LoVo (cell line): ENCODE data around the gene SMURF2.
"Not testable (repeated sequence)": the region's sequence is repeated elsewhere in the genome, so short reads cannot be mapped to it uniquely, and the experiment has no call there.

Experiments used
- DNase-seq: peaks from one replicate; pipeline ENCODE4 v3.0.0-alpha.2; 2016; ENCODE audit warnings: low spot score

Gene SMURF2

DNA sequence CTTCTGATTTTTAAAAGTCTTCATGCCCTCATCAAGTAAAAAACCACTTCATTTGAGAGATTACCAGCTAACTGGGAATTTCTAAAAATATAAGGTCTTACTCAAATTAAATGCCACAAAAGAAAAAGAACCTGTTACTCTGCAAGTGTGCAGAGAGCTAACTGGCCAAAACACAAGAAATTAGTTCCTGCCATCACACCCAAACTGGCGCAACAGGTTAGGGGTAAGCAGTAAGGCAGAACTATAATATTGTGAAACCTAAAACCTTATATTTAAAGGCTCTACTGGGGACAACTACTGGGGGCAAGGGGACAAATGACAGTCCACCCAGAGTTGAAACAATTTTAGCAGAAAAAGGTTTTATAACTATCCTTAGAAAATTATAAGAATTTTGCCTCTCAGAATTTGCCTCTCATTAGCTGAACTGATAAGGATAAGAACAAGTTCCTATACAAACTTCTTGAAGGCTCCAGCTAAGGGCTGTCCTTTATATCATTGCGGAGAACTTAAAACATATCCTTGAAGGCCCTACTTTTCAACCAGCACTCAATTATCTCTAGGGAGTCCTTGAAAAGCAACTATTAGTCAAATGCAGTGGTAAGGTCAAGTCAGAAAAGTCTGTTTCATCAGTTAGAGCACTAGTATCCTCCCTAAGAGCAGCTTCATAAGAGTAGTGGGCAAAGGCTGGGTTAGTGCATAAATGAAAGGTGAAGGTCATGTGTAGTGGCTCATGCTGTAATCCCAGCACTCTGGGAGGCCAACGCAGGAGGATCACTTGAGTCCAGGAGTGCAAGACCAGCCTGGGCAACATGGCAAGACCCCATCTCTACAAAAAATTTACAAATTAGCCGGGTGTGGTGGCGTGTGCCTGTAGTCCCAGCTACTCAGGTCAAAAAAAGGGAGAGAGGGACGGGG is 31.5 kb downstream of the SMURF2 start:
- DNase-seq: no peak

DNA sequence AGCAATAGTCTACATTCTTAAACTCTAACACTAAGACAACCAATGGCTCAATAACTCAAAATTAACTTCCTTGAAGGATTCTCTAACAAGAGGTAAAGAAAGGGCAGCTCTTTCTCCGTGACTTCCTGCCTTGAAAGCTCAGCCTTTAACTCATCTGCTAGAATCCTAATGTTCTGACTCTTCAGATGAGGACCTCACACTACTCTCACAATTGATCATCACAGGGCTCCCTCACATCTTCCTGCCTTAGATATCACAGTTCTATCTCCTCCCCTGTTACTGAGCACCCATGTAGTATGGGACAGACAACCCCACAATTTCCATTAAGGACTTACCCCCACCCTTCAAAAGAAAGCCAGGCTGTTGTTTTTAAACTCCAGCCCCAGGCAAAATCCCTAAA is 33.5 kb downstream of the SMURF2 start:
- DNase-seq: no peak

DNA sequence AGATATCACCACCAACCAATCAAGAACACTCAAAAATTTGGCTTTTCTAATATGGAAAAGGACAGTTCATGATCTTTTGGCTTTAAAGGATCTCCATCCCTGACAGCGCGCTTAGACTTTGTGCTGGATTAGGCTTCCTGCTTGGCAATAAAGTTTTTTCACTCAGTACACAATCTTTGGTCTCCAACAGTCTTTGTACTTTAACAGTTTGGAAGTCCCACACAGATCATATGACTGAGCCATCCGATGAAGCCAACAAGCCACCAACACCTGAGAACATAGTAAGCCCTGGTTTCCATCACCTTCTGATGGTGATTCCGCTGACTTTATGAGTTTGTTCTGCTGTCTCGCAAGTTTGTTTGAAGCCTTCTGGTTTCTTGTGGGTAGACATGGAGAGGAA is 34.3 kb downstream of the SMURF2 start:
- no peak for DNase-seq

DNA sequence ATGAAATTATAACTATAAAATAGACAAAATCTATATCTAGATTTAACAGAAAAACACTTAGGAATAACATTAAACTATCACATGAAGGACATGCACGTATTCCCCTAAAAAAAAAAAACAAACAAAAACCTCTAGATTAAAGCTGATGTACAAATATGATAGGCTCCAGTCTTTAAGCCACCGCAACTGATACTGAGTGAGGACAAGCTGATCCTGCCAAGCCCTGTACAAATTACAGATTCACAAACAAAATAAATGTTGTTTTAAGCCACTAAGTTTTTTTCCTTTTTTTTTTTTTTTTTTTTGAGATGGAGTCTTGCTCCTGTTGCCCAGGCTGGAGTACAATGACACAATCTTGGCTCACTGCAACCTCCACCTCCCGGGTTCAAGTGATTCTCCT is 35.3 kb downstream of the SMURF2 start:
- no peak for DNase-seq

DNA sequence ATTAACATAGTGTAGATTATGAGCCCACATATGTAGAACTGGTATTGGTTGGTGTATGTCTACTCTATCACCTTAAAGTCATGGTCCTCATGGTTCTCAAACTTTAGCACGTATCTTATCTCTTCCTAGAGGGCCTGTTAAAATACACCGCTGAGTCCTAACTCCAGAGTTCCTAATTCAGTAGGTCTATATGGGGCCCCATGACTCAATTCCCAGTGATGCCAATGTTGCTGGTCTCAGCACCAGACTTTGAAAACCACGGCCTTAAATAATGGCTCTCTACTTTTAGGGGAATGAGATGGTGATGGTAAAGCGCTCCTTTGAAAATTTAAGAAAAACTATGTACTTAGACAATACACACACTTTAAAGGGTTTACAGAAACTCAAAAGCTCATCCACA is 36.6 kb downstream of the SMURF2 start:
- no peak for DNase-seq

DNA sequence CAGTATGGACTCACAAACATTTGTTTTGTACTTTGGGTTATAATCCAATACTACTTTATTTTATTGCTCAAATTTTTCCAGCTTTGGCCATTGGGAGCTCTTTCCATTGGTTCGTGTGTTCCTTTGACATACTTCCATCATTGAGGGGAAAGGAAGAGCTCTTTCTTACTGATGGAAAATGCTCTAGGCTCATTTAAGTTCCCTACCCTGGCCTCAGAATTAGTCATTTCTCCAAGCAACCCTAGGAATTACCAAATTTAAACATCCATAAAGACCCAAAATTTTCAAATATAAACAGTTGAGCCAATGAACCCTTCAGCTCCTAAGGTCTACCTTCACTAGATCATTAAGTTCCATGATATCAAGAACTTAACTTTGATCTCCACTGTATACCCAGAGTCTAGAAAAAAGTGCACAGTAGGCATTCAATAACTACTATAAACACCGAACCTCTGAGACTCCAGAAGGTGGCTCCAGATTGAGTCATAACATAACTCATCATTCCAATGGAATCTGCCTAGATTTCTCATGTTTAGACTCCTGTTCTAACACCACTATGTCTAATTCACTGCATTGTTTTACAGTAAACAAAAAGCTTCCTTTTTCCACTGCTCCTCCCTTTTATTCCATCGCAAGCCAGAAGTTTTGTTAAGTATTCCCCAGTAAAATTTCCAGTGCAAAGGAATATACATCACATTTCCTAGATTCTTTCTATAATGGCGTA is 39.0 kb downstream of the SMURF2 start:
- peak; percentile 12 for DNase-seq

DNA sequence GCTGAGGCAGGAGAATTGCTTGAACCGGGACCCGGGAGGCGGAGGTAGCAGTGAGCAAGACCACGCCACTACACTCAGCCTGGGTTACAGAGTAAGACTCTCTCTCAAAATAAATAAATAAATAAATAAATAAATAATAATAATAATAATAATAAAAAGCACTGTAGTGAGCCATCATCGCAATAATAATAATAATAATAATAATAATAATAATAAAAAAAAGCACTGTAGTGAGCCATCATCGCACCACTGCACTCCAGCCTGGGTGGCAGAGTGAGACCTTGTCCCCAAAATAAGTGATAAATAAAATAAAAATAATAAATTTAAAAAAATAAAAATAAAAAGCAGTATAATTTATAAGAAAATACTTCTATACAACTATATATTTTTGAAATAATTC is 40.3 kb downstream of the SMURF2 start:
- no peak for DNase-seq

DNA sequence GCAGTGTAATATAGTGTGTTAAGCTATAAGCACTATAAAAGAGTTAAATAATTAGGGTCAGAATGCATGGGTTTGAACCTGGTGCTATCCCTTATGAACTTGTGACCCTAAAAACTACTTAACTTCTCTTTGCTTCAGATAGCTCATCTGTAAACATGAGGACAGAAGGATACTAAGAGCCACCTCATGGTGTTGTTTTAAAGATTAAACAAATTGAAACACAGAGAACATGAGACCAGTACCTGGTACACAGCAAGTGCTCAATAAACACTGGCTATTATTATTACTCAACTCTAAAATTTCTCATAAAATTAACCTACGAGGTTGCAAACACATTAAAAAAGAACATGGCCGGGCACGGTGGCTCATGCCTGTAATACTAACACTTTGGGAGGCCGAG is 43.3 kb downstream of the SMURF2 start:
- no peak for DNase-seq

DNA sequence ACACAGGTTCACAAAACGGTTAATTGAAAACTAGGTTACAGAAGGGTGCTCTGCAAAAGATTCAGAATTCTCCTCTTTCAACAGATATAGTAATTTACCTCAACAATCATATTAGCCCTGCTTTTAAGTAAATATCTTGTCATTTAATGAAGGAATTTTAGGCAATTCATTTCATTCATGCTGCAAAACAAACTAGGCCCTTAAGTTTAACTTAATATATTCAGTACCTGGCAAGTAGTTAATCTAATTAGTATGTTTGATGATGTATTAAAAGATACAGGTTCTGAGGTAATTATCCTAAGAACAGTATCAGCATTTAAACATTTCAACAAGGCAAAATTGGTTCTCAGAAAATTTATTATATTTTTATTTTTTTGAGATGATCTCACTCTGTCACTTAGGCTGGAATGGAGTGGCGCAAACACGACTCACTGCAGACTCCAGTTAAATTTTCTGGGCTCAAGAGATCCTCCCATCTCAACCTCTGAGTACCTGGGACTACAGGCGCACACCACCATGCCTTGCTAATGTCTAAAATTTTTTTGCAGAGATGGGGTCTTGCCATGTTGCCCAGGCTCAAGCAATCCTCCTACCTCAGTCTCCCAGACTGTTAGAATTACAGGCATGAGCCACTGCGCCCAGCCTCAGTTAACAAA is 44.9 kb downstream of the SMURF2 start:
- no peak for DNase-seq

DNA sequence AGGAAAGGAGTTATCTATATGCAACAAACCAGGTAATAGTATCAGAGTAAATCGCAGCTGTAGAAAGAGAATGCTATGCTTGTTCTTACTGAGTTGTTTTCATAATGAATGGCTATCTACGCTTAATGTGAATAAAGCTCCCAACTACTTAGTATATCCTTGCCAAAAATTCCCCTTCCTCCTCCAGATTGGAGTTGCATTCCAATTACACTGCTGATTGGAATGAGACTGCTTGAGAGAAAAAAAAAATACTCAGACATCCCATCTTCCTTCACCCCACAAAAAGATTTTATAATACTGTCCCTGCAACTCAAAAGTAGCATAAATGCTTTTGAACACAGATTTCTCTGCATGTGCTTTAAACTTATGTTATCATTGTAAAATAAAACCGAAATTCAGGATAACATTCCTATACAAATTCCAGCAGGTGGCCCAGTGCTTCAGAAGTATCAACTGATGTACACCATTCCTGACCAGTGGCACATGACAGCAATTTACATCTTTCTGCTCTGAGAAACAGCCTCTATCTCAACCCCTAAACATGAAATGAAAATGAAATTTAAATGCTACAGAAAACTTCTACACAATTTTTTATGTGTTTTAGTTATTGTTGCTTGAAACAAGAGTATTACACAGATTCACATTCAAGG is 47.0 kb downstream of the SMURF2 start:
- no peak for DNase-seq

DNA sequence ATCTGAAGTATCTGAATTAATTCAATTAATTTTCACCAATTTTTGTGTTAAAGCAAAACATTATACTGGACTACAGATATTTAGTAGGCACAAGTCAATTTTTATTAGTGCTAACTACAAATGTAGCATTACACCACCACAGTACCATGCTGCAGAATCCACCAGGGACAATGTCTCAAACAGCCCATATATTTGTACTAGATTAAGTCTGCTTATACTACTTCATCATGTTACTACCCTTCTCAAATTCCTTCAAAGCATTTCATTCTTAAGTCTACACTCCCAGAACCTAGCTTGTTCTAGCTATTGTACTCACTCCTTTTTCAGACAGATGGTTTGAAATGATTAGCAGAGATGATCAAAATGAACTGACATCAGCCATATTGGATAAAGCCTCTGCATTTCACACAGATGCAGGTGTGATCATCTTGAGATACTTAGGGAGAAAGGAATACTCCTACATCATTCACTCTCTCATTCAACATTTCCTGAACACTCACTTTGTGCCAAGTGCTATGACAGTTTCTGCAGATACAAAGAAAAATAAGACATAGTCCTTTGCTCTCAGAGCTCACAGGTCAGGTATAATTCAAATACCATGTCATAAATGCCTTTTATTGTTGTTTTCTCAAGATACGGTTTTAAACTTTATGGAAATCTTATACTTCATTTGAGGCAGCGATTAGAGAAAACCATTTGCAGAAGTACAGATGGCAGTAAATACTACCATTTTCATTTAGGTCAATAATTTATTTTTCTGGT is 47.7 kb downstream of the SMURF2 start:
- DNase-seq: no peak

DNA sequence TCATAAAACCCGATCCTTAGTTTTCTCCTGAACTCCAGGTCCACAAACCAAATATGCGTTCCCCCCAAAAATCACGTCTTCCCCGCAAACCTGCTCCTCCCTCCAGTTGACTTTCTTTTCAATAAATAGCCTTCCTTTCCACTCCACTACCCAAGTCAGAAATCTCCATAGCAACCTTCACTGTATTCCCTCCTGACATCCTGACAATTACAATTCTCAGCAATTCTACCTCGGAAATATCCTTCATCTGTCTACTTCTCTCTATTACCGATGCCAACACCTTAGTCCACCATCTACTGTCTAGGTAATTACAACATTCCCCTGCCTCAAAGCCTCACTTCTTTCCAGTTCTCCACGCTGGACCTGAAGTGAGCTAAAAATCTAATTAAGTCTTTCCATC is 50.7 kb downstream of the SMURF2 start:
- DNase-seq: no peak

DNA sequence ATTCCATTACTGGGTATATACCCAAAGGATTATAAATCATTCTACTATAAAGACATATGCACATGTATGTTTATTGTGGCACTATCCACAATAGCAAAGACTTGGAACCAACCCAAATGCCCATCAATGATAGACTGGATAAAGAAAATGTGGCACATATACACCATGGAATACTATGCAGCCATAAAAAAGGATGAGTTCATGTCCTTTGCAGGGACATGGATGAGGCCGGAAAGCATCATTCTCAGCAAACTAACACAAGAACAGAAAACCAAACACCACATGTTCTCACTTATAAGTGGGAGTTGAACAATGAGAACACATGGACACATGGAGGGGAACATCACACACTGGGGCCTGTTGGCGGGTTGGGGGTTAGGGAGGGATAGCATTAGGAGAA is 51.9 kb downstream of the SMURF2 start:
- DNase-seq: not testable (repeated sequence)

DNA sequence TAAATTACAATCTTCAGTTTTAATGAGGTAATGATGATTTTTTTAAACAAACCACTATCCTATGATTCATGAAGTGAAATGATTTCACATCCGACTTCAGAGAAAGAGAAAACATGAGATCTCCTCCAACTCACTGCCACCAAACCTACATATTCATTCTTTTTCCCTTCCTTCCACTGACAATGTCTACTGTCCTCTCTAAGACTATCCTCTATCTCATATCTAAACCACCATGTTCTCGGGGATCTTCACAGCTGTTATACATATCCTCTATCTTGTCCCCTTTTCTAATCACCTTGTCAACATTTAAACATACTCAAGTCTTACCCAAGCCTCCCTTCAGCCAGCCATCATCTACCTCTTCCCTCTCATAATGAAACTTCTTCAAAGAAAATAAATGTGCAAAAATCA is 53.5 kb downstream of the SMURF2 start:
- no peak for DNase-seq

DNA sequence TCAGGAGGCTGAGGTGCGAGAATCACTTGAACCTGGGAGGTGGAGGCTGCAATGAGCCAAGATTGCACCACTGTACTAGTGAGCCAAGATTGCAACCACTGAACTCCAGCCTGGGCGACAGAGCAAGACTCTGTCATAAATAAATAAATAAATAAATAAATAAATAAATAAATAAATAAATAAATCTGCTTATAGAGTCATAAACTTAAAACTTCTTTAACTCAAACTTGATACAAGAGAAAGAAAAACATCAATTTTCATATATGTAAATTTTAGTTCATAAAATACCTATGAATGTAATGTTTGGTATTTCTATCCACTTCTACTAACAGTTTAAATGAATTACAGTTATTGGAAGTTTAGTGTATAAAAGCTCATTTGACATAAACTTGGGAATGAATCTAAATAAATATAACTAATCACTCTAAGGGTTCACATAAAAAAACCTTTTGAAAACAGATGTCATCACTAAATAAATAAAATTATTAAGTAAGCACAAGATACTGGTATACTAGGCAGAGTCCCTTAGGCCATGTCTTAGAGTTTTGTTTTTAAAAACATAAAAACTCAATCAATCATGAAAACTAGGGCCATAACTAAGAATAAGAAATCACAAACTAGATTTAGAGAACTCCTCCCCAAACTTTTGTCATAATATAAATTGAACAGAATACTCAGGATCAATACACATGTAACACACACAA is 54.1 kb downstream of the SMURF2 start:
- no peak for DNase-seq

DNA sequence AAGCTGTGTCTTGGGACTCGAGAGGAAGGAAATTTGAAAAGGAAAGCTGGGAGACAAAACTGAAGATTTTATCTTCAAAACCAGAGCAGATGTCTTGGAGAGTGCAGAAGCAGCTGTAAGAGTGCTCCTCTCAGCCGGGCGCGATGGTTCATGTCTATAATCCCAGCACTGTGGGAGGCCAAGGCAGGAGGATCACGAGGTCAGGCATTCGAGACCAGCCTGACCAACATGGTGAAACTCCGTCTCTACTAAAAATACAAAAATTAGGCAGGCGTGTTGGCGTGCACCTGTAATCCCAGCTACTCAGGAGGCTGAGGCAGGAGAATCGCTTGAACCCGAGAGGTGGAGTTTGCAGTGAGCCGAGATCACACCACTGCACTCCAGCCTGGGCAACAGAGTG is 57.6 kb downstream of the SMURF2 start:
- not testable (repeated sequence) for DNase-seq

DNA sequence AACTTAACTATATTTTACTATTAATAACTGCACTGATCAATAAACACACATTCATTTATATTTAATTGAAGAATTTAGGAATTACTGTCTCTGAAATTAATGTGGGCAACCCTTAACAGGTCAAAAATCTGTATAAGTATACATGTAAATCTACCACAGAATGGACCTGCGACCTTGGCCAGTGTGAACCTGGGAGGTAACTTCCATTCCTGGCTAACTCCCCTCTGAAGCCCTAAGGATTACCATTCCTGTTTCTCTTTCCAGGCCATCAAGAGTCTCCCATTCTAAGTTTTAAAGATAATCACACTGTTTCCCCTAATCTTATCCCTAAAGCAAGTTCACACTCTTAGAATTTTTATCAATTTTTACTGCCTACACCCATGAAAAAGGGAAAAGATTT is 58.1 kb downstream of the SMURF2 start:
- no peak for DNase-seq

DNA sequence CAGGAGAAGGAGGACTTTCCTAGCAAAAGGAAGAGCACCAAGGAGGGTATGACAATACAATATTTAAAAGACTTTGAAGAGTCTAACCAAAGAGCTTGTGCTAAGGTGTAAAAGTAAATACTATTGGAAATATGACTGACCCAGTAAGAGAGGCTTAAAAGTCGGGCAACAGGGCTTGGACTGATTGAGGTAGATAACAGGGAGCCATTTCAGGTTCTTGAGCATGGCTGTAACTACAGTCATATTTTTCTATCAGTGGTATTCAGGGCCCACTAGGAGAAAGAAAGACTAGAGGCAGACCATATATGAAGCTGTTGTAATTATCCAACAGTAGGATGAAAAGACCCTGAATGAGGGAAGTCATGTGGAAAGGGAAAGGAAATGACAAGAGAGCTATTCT is 62.3 kb downstream of the SMURF2 start:
- no peak for DNase-seq

DNA sequence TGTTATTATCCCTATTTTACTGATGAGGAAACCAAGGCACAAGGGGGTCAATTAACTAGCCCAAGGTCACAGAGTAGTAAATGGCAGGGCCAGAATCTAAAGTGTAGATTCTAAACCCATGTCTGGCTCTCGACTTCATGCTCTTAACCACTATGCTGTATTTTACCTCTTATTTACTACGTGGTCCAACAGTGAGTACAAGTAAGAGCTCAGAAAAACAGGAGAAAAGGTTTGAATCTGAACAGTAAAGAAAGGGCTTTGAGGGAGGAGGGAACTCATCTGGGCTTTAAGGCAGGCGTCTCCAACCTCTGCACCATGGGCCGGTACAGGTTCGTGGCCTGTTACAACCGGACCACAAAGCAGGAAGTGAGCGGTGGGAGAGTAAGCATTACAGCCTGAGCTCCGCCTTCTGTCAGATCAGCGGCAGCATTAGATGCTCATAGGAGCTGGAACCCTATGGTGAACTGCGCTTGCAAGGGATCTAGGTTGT is 62.9 kb downstream of the SMURF2 start:
- no peak for DNase-seq

DNA sequence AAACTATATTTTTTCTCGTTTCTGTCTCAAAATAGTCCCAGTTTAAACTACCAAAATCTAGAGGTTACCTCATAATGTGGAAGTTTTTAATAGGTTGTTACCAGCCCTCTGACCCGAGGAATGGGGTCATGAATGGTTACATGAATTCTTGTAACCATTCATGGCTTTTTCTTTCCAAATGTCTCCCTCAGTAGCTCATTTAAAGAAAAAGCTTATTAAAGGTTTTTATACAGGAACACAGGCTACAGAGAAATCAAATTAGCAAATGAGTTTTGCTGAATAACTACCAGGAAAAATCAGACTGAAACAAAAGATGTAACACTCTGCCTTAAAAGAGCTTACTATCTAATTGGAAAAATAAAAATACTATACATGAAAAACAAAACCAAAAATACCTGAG is 63.4 kb downstream of the SMURF2 start:
- no peak for DNase-seq

DNA sequence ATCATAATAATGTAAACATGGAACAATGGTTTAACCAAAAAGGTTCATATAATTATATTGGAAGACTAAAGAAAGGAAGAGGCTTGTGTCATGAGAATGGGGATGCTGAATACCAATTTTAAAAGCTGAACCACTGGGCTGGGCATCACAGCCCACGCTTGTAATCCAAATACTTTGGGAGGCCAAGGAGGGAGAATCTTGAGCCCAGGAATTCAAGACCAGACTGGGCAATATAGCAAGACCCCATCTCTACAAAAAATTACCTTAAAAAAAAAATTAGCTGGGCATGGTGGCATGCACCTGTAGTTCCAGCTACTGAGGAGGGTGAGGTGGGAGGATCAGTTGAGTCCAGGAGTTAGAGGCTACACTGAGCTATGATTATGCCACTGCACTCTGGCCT is 65.1 kb downstream of the SMURF2 start:
- no peak for DNase-seq
